H9 (cell line): ENCODE results near the gene SULT1E1. TPM values are rescaled to one million over a fixed set of nuclear protein-coding genes. Genes with fewer than 3 reads are reported as not detected.

Experiments
- DNase-seq: peaks from one replicate; pipeline ENCODE4 v3.0.0-alpha.2; 2017
- H2AFZ ChIP-seq: one replicate; pipeline ENCODE4 v1.6.1; 2013; ENCODE audit warnings: mild to moderate bottlenecking, low read length, control low read depth, moderate library complexity
- H2AK5ac ChIP-seq: 2 replicates; pipeline ENCODE4 v1.6.1; 2013; ENCODE audit warnings: low read length, control low read depth, mixed read lengths; ENCODE audit not compliant: insufficient read length
- H2BK120ac ChIP-seq: one replicate; pipeline ENCODE4 v1.6.1; 2013; ENCODE audit warnings: low read depth, mild to moderate bottlenecking, low read length, control low read depth, inconsistent platforms; ENCODE audit not compliant: poor library complexity, severe bottlenecking
- H2BK12ac ChIP-seq: 2 replicates; pipeline ENCODE4 v1.6.1; 2013; ENCODE audit warnings: low read length, control low read depth, mixed read lengths, low read depth; ENCODE audit not compliant: insufficient read length
- H2BK15ac ChIP-seq: 2 replicates; pipeline ENCODE4 v1.6.1; 2013; ENCODE audit warnings: low read depth, low read length, control low read depth
- H2BK20ac ChIP-seq: one replicate; pipeline ENCODE4 v1.6.1; 2013; ENCODE audit warnings: low read depth, mild to moderate bottlenecking, low read length, control low read depth, inconsistent platforms; ENCODE audit not compliant: poor library complexity, severe bottlenecking
- H2BK5ac ChIP-seq: 2 replicates; pipeline ENCODE4 v1.6.1; 2013; ENCODE audit warnings: low read length, control low read depth, mixed read lengths; ENCODE audit not compliant: insufficient read length
- H3K14ac ChIP-seq: 2 replicates; pipeline ENCODE4 v1.6.1; 2013; ENCODE audit warnings: low read length, control low read depth; ENCODE audit not compliant: insufficient read depth
- H3K18ac ChIP-seq: 2 replicates; pipeline ENCODE4 v1.6.1; 2013; ENCODE audit warnings: low read depth, mild to moderate bottlenecking, mixed read lengths, low read length, control low read depth; ENCODE audit not compliant: insufficient read length
- H3K23ac ChIP-seq: 2 replicates; pipeline ENCODE4 v1.6.1; 2013; ENCODE audit warnings: low read length, control low read depth, mixed read lengths, low read depth; ENCODE audit not compliant: insufficient read length
- H3K23me2 ChIP-seq: 2 replicates; pipeline ENCODE4 v1.6.1; 2013; ENCODE audit warnings: low read depth, mild to moderate bottlenecking, mixed read lengths, low read length, control low read depth; ENCODE audit not compliant: insufficient read length, poor library complexity, severe bottlenecking
- H3K27ac ChIP-seq: 2 replicates; pipeline ENCODE4 v1.5.1; 2013; ENCODE audit warnings: low read length, control low read depth, mixed read lengths, low read depth; ENCODE audit not compliant: insufficient read length
- H3K27me3 ChIP-seq: 2 replicates; pipeline ENCODE4 v1.6.1; 2013; ENCODE audit warnings: low read length, control low read depth, inconsistent platforms; ENCODE audit not compliant: insufficient read depth
- H3K4ac ChIP-seq: 2 replicates; pipeline ENCODE4 v1.6.1; 2013; ENCODE audit warnings: low read depth, mild to moderate bottlenecking, control low read depth, inconsistent platforms, low read length, moderate library complexity
- H3K4me1 ChIP-seq: 2 replicates; pipeline ENCODE4 v1.6.1; 2013; ENCODE audit warnings: low read length, control low read depth, inconsistent platforms; ENCODE audit not compliant: insufficient read depth
- H3K4me2 ChIP-seq: 2 replicates; pipeline ENCODE4 v1.6.1; 2013; ENCODE audit warnings: low read length, control low read depth, mixed read lengths; ENCODE audit not compliant: insufficient read length, insufficient read depth
- H3K56ac ChIP-seq: 2 replicates; pipeline ENCODE4 v1.6.1; 2013; ENCODE audit warnings: low read depth, mild to moderate bottlenecking, mixed read lengths, low read length, control low read depth; ENCODE audit not compliant: insufficient read length
- H3K79me1 ChIP-seq: 2 replicates; pipeline ENCODE4 v1.6.1; 2013; ENCODE audit warnings: low read depth, mild to moderate bottlenecking, moderate library complexity, low read length, control low read depth, inconsistent platforms; ENCODE audit not compliant: insufficient read depth, poor library complexity, severe bottlenecking
- H3K79me2 ChIP-seq: 2 replicates; pipeline ENCODE4 v1.6.1; 2013; ENCODE audit warnings: low read length, control low read depth, inconsistent platforms; ENCODE audit not compliant: insufficient read depth
- H3K9ac ChIP-seq: 2 replicates; pipeline ENCODE4 v1.6.1; 2013; ENCODE audit warnings: low read length, control low read depth, mixed read lengths; ENCODE audit not compliant: insufficient read length; ENCODE audit errors: extremely low read depth
- H3K9me3 ChIP-seq: one replicate; pipeline ENCODE4 v1.6.1; 2013; ENCODE audit warnings: low read depth, low read length, inconsistent platforms; ENCODE audit not compliant: control insufficient read depth
- H3T11ph ChIP-seq: one replicate; pipeline ENCODE4 v1.6.1; 2013; ENCODE audit warnings: mild to moderate bottlenecking, low read length, control low read depth, inconsistent platforms
- H4K20me1 ChIP-seq: one replicate; pipeline ENCODE4 v1.6.1; 2013; ENCODE audit not compliant: control insufficient read depth, insufficient read length, insufficient read depth
- H4K5ac ChIP-seq: 2 replicates; pipeline ENCODE4 v1.6.1; 2013; ENCODE audit warnings: low read depth, mild to moderate bottlenecking, mixed read lengths, low read length, control low read depth; ENCODE audit not compliant: insufficient read length
- H4K8ac ChIP-seq: replicated peaks from 2 replicates; pipeline ENCODE4 v1.6.1; 2013; ENCODE audit warnings: low read length, control low read depth, mixed read lengths, low read depth; ENCODE audit not compliant: insufficient read length
- H4K91ac ChIP-seq: 2 replicates; pipeline ENCODE4 v1.6.1; 2013; ENCODE audit warnings: low read depth, mild to moderate bottlenecking, moderate library complexity, mixed read lengths, low read length, control low read depth; ENCODE audit not compliant: insufficient read length
- H3K27ac Mint-ChIP-seq, 3 experiments: 2 replicates in 2 of 3; 3 replicates in 1 of 3; pipeline ENCODE4 v1.8.0; 2020 to 2021; ENCODE audit warnings: mixed read lengths in 3 of 3, mild to moderate bottlenecking in 1 of 3, moderate library complexity in 1 of 3
- H3K27me3 Mint-ChIP-seq: 2 replicates; pipeline ENCODE4 v1.8.0; 2021; ENCODE audit warnings: low read depth, mild to moderate bottlenecking, moderate library complexity, mixed read lengths
- H3K36me3 Mint-ChIP-seq, 3 experiments: 2 replicates in 2 of 3; 3 replicates in 1 of 3; pipeline ENCODE4 v1.8.0; 2020 to 2021; ENCODE audit warnings: low read depth in 3 of 3, mixed read lengths in 3 of 3; ENCODE audit not compliant: insufficient read depth in 1 of 3
- H3K4me1 Mint-ChIP-seq, 2 experiments: 2 replicates each; pipeline ENCODE4 v1.8.0; 2020; ENCODE audit warnings: mixed read lengths in 2 of 2
- H3K4me3 Mint-ChIP-seq, 2 experiments: 2 replicates in 1 of 2; 3 replicates in 1 of 2; pipeline ENCODE4 v1.8.0; 2020 to 2021; ENCODE audit warnings: mild to moderate bottlenecking in 2 of 2, mixed read lengths in 2 of 2, moderate library complexity in 1 of 2
- H3K9me3 Mint-ChIP-seq, 2 experiments: 2 replicates in 1 of 2; 3 replicates in 1 of 2; pipeline ENCODE4 v1.8.0; 2020; ENCODE audit warnings: mild to moderate bottlenecking in 2 of 2, mixed read lengths in 2 of 2, moderate library complexity in 1 of 2
- CTCF ChIP-seq: fragments of 200-600 bp; sonication (generic); conservative IDR thresholded peaks from 3 replicates; pipeline ENCODE4 v1.8.0; 2021; ENCODE audit warnings: antibody characterized with exemption, mild to moderate bottlenecking
- WGBS: extraction: QIAGEN DNeasy Blood & Tissue Kit; methylation state at CpG from one replicate; pipeline ENCODE4 v1.1.7; 2013; ENCODE audit warnings: missing lambda C conversion rate, low lambda C conversion rate, mixed read lengths; ENCODE audit not compliant: insufficient read length; ENCODE audit errors: extremely low coverage; 5-methylcytosine and 5-hydroxymethylcytosine counted together
- total RNA-seq: library from RNA; stranded (reverse); gene quantifications from 2 replicates; pipeline ENCODE4 v1.2.1, GENCODE V29; 2021

Gene SULT1E1
- total RNA-seq, 1 experiment from 2014 or later, result not detected

DNA sequence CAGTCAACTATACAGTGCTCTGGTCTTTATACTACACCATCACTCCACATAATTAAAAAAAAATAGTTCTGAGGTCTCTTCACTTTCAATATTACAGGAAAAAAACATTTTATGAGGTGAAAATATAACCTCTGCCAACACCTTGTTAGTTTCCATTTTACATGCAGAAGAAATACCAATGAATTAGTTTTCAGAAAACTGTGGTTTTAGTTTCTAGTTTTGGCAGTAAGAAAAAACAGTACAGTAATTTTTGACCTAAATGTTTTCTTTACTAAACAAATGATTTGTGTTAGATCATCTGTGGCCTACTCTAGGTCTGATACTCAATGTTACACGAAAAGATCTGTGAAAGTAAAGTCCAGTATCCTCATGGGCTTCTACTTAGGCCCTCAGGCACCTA is 10.0 kb downstream of the SULT1E1 start:
- Histone ChIP-seq H3K23ac (no peak overlapping the region), H2BK12ac (no peak overlapping the region), H2BK20ac (no peak overlapping the region), H4K5ac (no peak overlapping the region), H3K9ac (no peak overlapping the region), H4K8ac (no peak overlapping the region), H2AK5ac (no peak overlapping the region), H3K4ac (no peak overlapping the region), H3K4me2 (no peak overlapping the region), H3K4me1 (no peaks in the 10 kb centered on the region), H4K20me1 (no peaks in the 10 kb centered on the region), H3K79me1 (no peaks in the 10 kb centered on the region), H3K79me2 (no peaks in the 10 kb centered on the region), H4K91ac (no peak overlapping the region), H2BK5ac (no peak overlapping the region), H3K23me2 (no peaks in the 10 kb centered on the region), H3K27me3 (no peaks in the 10 kb centered on the region), H2AFZ (no peak overlapping the region), H3K18ac (no peak overlapping the region), H3T11ph (no peak overlapping the region), H3K27ac (no peak overlapping the region), H3K56ac (no peak overlapping the region), H2BK15ac (no peak overlapping the region), H2BK120ac (no peak overlapping the region), H3K14ac (no peak overlapping the region), H3K9me3 (no peaks in the 10 kb centered on the region)
- H3K9me3 Mint-ChIP-seq, result 0 out of 5 replicates have a peak, but pooled peaks cover 0 to 2% of the 10 kb centered on the region in 2 experiments
- H3K27ac Mint-ChIP-seq, result no peak overlapping the region
- no peak for DNase-seq
- no peak for TF ChIP-seq CTCF
- H3K36me3 Mint-ChIP-seq, result no peaks in the 10 kb centered on the region
- WGBS, result no CpG with 5 or more reads among the region's 1 CpG
- no peaks in the 10 kb centered on the region for H3K4me1 Mint-ChIP-seq
- no peaks in the 10 kb centered on the region for H3K27me3 Mint-ChIP-seq
- H3K4me3 Mint-ChIP-seq, result no peak overlapping the region
